Measurements from ENCODE around the gene FAP.

The FAP gene

DNA sequence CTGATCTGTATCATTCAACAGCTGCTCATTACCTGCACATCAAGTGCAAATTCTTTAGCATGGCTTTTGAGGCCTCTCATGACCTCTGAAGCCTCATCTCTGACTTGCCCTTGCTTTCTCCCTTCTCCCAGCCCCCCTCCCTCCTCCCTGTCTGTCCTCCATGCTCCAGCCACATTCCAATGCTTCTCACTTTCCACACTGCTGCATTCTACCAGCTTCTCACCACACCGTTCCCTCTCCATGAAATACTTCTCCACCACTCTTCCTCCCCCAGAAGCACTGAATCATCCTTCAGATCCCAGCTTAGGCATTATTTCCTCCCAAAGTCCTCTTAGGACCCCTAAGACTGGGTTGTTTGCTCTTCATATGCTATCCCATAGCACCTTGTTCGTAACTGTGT, 118.1 kb downstream of the FAP start:
- no peak for DNase-seq

DNA sequence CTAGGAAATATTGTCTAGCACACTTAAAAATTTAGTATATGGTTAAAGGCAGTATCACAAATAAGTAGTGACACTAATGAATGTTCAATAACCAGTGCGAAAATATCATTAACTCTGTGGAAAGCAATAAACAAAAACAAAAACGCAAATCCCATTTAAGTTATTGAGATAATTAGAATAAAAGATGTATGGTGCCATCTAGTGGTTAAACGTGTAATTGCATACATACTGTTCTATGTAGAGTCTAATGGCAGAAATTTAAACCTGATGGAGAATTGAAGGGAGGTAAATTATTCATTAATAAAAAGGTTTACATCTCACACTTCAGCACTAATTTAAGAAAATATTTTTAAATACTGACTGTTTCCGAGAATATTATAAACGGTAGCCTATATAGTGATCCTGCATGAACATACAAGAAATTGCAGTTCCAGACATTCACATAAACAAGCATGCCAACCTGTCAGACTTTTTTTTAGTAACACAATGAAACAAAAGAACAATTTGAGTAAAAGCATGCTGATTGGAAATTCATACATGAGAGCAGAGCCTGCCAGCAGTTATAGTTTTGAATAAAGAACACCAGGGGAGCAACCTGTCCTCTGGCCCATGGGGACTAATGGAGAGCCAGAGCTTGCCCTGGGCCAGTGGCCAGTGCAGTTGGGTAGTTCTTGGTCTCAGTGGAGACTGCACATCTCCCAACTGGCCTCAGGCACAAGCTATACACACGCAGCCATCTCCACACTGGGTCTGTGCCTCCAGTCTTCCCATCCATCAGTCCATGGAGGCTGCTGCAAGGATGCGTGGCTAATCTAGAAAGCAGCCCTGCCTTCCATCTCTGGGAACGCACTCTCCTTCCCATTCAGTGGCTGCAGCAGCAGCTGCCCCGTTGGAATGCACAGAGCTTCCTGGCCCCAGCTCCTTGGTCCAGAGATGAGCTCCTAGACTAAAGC, 119.2 kb downstream of the FAP start:
- peak in 1 of 2 donors; percentile 38 for DNase-seq
